Thyroid gland (tissue), 4 donors: Measurements from ENCODE around the gene LECT2.

ENCODE experiments used
- POLR2A ChIP-seq, 2 donors: fragments of 450-650 bp; IDR thresholded peaks; one replicate each; pipeline ENCODE4 v1.6.1; 2017; ENCODE audit warnings: antibody characterized with exemption in 2 of 2, mild to moderate bottlenecking in 2 of 2, moderate library complexity in 1 of 2
- TF ChIP-seq, protein P1 (sequence below), 6 experiments: fragments of 200-600 bp in 3 of 6; fragments of 450-650 bp in 3 of 6; sonication (generic) in 3 of 6; IDR thresholded peaks; one replicate each; pipeline ENCODE4 v1.5.1; 2016 to 2019; ENCODE audit warnings: antibody characterized with exemption in 6 of 6, mild to moderate bottlenecking in 2 of 6, inconsistent platforms in 1 of 6, moderate library complexity in 1 of 6

DNA sequence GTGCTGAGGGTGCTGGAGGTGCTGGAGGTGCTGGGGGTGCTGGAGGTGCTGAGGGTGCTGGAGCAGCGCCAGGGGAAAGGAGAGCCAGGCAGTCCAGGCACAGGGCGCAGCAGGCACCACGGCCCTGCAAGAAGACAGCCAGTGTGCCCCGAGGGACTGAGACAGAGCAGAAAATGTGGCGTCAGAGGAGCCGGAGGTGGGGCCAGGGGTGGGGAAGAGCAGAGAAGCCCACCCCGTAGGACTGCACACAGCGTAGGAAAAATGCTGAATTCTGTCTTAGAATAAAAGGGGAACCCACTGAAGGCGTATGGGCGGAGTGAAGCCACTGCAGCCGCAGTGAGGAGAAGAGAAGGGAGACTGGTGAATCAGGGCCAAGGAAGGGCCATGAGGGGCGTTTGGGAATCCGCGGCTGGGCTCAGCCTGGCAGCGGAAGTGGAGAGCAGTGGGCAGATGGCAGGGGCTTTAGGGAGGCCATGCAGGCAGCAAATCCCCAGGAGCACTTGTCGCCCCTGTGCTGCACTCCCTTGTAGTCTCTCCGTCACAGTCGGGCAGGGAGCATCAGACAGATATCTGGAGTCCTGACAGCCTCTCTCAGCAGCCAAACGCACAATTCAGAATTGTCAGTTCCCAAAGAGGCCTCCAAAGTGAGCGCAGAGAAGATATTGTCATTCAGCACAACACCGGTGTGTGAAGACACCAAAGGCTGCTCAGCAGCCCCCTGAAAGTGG lies 35.9 kb upstream of the LECT2 start:
- TF ChIP-seq, protein P1, sequence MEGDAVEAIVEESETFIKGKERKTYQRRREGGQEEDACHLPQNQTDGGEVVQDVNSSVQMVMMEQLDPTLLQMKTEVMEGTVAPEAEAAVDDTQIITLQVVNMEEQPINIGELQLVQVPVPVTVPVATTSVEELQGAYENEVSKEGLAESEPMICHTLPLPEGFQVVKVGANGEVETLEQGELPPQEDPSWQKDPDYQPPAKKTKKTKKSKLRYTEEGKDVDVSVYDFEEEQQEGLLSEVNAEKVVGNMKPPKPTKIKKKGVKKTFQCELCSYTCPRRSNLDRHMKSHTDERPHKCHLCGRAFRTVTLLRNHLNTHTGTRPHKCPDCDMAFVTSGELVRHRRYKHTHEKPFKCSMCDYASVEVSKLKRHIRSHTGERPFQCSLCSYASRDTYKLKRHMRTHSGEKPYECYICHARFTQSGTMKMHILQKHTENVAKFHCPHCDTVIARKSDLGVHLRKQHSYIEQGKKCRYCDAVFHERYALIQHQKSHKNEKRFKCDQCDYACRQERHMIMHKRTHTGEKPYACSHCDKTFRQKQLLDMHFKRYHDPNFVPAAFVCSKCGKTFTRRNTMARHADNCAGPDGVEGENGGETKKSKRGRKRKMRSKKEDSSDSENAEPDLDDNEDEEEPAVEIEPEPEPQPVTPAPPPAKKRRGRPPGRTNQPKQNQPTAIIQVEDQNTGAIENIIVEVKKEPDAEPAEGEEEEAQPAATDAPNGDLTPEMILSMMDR (IDR thresholded peaks at IDR 0.05) = no peak
- TF ChIP-seq POLR2A (IDR thresholded peaks at IDR 0.05) = no peak
